ENCODE results near the gene ZNF275.

- TF ChIP-seq CTCF (conservative IDR thresholded peaks at IDR 0.05; ENCODE audit: low read length) (no peak), EZH2phosphoT487 (IDR thresholded peaks at IDR 0.05; ENCODE audit: borderline replicate concordance, low read depth, low read length) (no peak)
Observed at GRCh38 chrX:153340111-153340510, 6.2 kb downstream of the ZNF275 start.
